ENCODE results near the gene LDLRAD2.

- no peak for TF ChIP-seq MXI1 (IDR thresholded peaks at IDR 0.05; ENCODE audit: low read depth, low read length)
- TF ChIP-seq EZH2phosphoT487 (IDR thresholded peaks at IDR 0.05; ENCODE audit: borderline replicate concordance, low read depth) = no peak
- no peak for TF ChIP-seq EP300 (IDR thresholded peaks at IDR 0.05; ENCODE audit: borderline replicate concordance in 1 of 2, low read depth in 1 of 2, low read length in 1 of 2)
- TF ChIP-seq CTCF (IDR thresholded peaks at IDR 0.05) = no peak
- no peak for TF ChIP-seq TAF1 (IDR thresholded peaks at IDR 0.05; ENCODE audit: borderline replicate concordance, low read depth, low read length)
Measured at GRCh38 chr1:21801100-21801499, 11.0 kb upstream of the LDLRAD2 start.

Data from SK-N-SH (cell line).